ENCODE data around the gene PTPN13.

PTPN13 gene

GRCh38 chr4:86664959-86665358, 70.8 kb downstream of the PTPN13 start:
- H2BK120ac ChIP-seq (ENCODE audit: low read depth, low read length): no peak overlapping the region
- no peak overlapping the region for H2AK5ac ChIP-seq (ENCODE audit: low read depth, low read length)
- WGBS, 2 donors (ENCODE audit: extremely low coverage in 2 of 2, insufficient read length in 2 of 2, insufficient replicate concordance in 1 of 2): no CpG with 5 or more reads among the region's 1 CpG
- peaks cover 1 to 9% of the 10 kb centered on the region in 2 donors for H3K4me1 ChIP-seq (ENCODE audit: control insufficient read depth in 2 of 2, insufficient read depth in 1 of 2, low read depth in 1 of 2, low read length in 2 of 2)
- H3K4me3 ChIP-seq (ENCODE audit: low read length in 2 of 2): no peak overlapping the region
- peaks cover 2% of the 10 kb centered on the region for H3K79me1 ChIP-seq (ENCODE audit: low read depth, low read length)
- no peak overlapping the region for H3K23ac ChIP-seq (ENCODE audit: low read depth, low read length, poor library complexity)
- no peak overlapping the region for H3K27ac ChIP-seq (replicated peaks; ENCODE audit: low read length)
- no peak overlapping the region for H2AFZ ChIP-seq (ENCODE audit: low read length)
- no peak overlapping the region for H4K8ac ChIP-seq (ENCODE audit: low read depth, low read length)
- H3K4me2 ChIP-seq (ENCODE audit: insufficient read depth, low read length, poor library complexity, severe bottlenecking): no peak overlapping the region
- no peak overlapping the region for H2BK5ac ChIP-seq (ENCODE audit: low read length)
- no peaks in the 10 kb centered on the region for H3K27me3 ChIP-seq (ENCODE audit: control insufficient read depth in 3 of 3, insufficient read depth in 3 of 3, low read depth in 1 of 3, low read length in 3 of 3)
- no peak overlapping the region for H3K4ac ChIP-seq (ENCODE audit: low read length)
- no peak overlapping the region for H3K9ac ChIP-seq (ENCODE audit: low read depth, low read length, poor library complexity)
- no peak overlapping the region for H2BK15ac ChIP-seq (ENCODE audit: low read length)
- H3K36me3 ChIP-seq (replicated peaks in 1 of 2; ENCODE audit: control insufficient read depth in 2 of 2, insufficient read depth in 2 of 2, low read length in 2 of 2): peaks cover 2 to 3% of the 10 kb centered on the region in 2 donors
- no peak overlapping the region for H3K14ac ChIP-seq (ENCODE audit: low read length)
- DNase-seq (ENCODE audit: low spot score): no peak
- no peak overlapping the region for H3K18ac ChIP-seq (ENCODE audit: low read length)
- H3K9me3 ChIP-seq (replicated peaks in 1 of 2; ENCODE audit: control insufficient read depth in 2 of 2, insufficient read depth in 1 of 2, low read depth in 1 of 2, low read length in 2 of 2): no peaks in the 10 kb centered on the region
- H2BK12ac ChIP-seq (ENCODE audit: low read length): no peak overlapping the region
- H4K91ac ChIP-seq (ENCODE audit: low read depth, low read length, poor library complexity): no peak overlapping the region

- Histone ChIP-seq H2AFZ (ENCODE audit: low read length) (no peak overlapping the region), H4K91ac (ENCODE audit: low read depth, low read length, poor library complexity) (no peak overlapping the region), H2BK15ac (ENCODE audit: low read length) (no peak overlapping the region), H3K14ac (ENCODE audit: low read length) (no peak overlapping the region), H3K18ac (ENCODE audit: low read length) (no peak overlapping the region), H2AK5ac (ENCODE audit: low read depth, low read length) (no peak overlapping the region), H3K9me3 (replicated peaks in 1 of 2; ENCODE audit: control insufficient read depth in 2 of 2, insufficient read depth in 1 of 2, low read depth in 1 of 2, low read length in 2 of 2) (peaks cover 0 to 19% of the 10 kb centered on the region in 2 donors), H3K4me2 (ENCODE audit: insufficient read depth, low read length, poor library complexity, severe bottlenecking) (no peak overlapping the region), H3K9ac (ENCODE audit: low read depth, low read length, poor library complexity) (no peak overlapping the region), H4K8ac (ENCODE audit: low read depth, low read length) (no peak overlapping the region), H3K27me3 (ENCODE audit: control insufficient read depth in 3 of 3, insufficient read depth in 3 of 3, low read depth in 1 of 3, low read length in 3 of 3) (no peaks in the 10 kb centered on the region), H3K79me1 (ENCODE audit: low read depth, low read length) (peaks cover 4% of the 10 kb centered on the region), H2BK120ac (ENCODE audit: low read depth, low read length) (no peak overlapping the region), H2BK12ac (ENCODE audit: low read length) (no peak overlapping the region), H3K4me1 (ENCODE audit: control insufficient read depth in 2 of 2, insufficient read depth in 1 of 2, low read depth in 1 of 2, low read length in 2 of 2) (no peaks in the 10 kb centered on the region), H3K36me3 (replicated peaks in 1 of 2; ENCODE audit: control insufficient read depth in 2 of 2, insufficient read depth in 2 of 2, low read length in 2 of 2) (peaks cover 7 to 39% of the 10 kb centered on the region in 2 donors), H3K4me3 (ENCODE audit: low read length in 2 of 2) (no peak overlapping the region), H2BK5ac (ENCODE audit: low read length) (no peak overlapping the region), H3K27ac (replicated peaks; ENCODE audit: low read length) (no peak overlapping the region), H3K4ac (ENCODE audit: low read length) (no peak overlapping the region), H3K23ac (ENCODE audit: low read depth, low read length, poor library complexity) (no peak overlapping the region)
- WGBS, 2 donors (ENCODE audit: extremely low coverage in 2 of 2, insufficient read length in 2 of 2, insufficient replicate concordance in 1 of 2): no CpG with 5 or more reads among the region's 1 CpG
- no peak for DNase-seq (ENCODE audit: low spot score)
Measured at GRCh38 chr4:86670298-86670697, 76.2 kb downstream of the PTPN13 start.

GRCh38 chr4:86670756-86671155, 76.6 kb downstream of the PTPN13 start:
- WGBS, 2 donors (ENCODE audit: extremely low coverage in 2 of 2, insufficient read length in 2 of 2, insufficient replicate concordance in 1 of 2): no CpG with 5 or more reads among the region's 2 CpGs

GRCh38 chr4:86675548-86675947, 81.4 kb downstream of the PTPN13 start:
- Histone ChIP-seq H2BK12ac (ENCODE audit: low read length) (no peak overlapping the region), H3K14ac (ENCODE audit: low read length) (no peak overlapping the region), H2BK5ac (ENCODE audit: low read length) (no peak overlapping the region), H3K27ac (replicated peaks; ENCODE audit: low read length) (no peak overlapping the region), H2AFZ (ENCODE audit: low read length) (no peak overlapping the region), H3K23ac (ENCODE audit: low read depth, low read length, poor library complexity) (no peak overlapping the region), H3K36me3 (replicated peaks in 1 of 2; ENCODE audit: control insufficient read depth in 2 of 2, insufficient read depth in 2 of 2, low read length in 2 of 2) (peaks cover 5 to 80% of the 10 kb centered on the region in 2 donors), H3K9ac (ENCODE audit: low read depth, low read length, poor library complexity) (no peak overlapping the region), H2AK5ac (ENCODE audit: low read depth, low read length) (no peak overlapping the region), H3K79me1 (ENCODE audit: low read depth, low read length) (peaks cover 2% of the 10 kb centered on the region), H3K4ac (ENCODE audit: low read length) (no peak overlapping the region), H3K18ac (ENCODE audit: low read length) (no peak overlapping the region), H4K8ac (ENCODE audit: low read depth, low read length) (no peak overlapping the region), H3K4me3 (ENCODE audit: low read length in 2 of 2) (no peak overlapping the region), H3K4me2 (ENCODE audit: insufficient read depth, low read length, poor library complexity, severe bottlenecking) (no peak overlapping the region), H3K27me3 (ENCODE audit: control insufficient read depth in 3 of 3, insufficient read depth in 3 of 3, low read depth in 1 of 3, low read length in 3 of 3) (no peaks in the 10 kb centered on the region), H3K9me3 (replicated peaks in 1 of 2; ENCODE audit: control insufficient read depth in 2 of 2, insufficient read depth in 1 of 2, low read depth in 1 of 2, low read length in 2 of 2) (peaks cover 0 to 25% of the 10 kb centered on the region in 2 donors), H4K91ac (ENCODE audit: low read depth, low read length, poor library complexity) (no peak overlapping the region), H3K4me1 (ENCODE audit: control insufficient read depth in 2 of 2, insufficient read depth in 1 of 2, low read depth in 1 of 2, low read length in 2 of 2) (no peaks in the 10 kb centered on the region), H2BK120ac (ENCODE audit: low read depth, low read length) (no peak overlapping the region), H2BK15ac (ENCODE audit: low read length) (no peak overlapping the region)
- no CpG with 5 or more reads among the region's 1 CpG for WGBS, 2 donors (ENCODE audit: extremely low coverage in 2 of 2, insufficient read length in 2 of 2, insufficient replicate concordance in 1 of 2)
- DNase-seq (ENCODE audit: low spot score): no peak

More at GRCh38 chr4:86670756-86671155, 76.6 kb downstream of the PTPN13 start:
- no peak overlapping the region for H3K23ac ChIP-seq (ENCODE audit: low read depth, low read length, poor library complexity)
- no peak overlapping the region for H2BK15ac ChIP-seq (ENCODE audit: low read length)
- H3K18ac ChIP-seq (ENCODE audit: low read length): no peak overlapping the region
- H3K27me3 ChIP-seq (ENCODE audit: control insufficient read depth in 3 of 3, insufficient read depth in 3 of 3, low read depth in 1 of 3, low read length in 3 of 3): no peaks in the 10 kb centered on the region
- peaks cover 4% of the 10 kb centered on the region for H3K79me1 ChIP-seq (ENCODE audit: low read depth, low read length)
- no peak overlapping the region for H3K14ac ChIP-seq (ENCODE audit: low read length)
- H4K91ac ChIP-seq (ENCODE audit: low read depth, low read length, poor library complexity): no peak overlapping the region
- peaks cover 7 to 44% of the 10 kb centered on the region in 2 donors for H3K36me3 ChIP-seq (replicated peaks in 1 of 2; ENCODE audit: control insufficient read depth in 2 of 2, insufficient read depth in 2 of 2, low read length in 2 of 2)
- H3K27ac ChIP-seq (replicated peaks; ENCODE audit: low read length): no peak overlapping the region
- H3K4ac ChIP-seq (ENCODE audit: low read length): no peak overlapping the region
- no peak overlapping the region for H4K8ac ChIP-seq (ENCODE audit: low read depth, low read length)
- H2BK5ac ChIP-seq (ENCODE audit: low read length): no peak overlapping the region
- H2BK120ac ChIP-seq (ENCODE audit: low read depth, low read length): no peak overlapping the region
- H3K9ac ChIP-seq (ENCODE audit: low read depth, low read length, poor library complexity): no peak overlapping the region
- DNase-seq (ENCODE audit: low spot score): no peak
- no peak overlapping the region for H3K4me2 ChIP-seq (ENCODE audit: insufficient read depth, low read length, poor library complexity, severe bottlenecking)
- no peak overlapping the region for H2BK12ac ChIP-seq (ENCODE audit: low read length)
- H2AK5ac ChIP-seq (ENCODE audit: low read depth, low read length): no peak overlapping the region
- H3K9me3 ChIP-seq (replicated peaks in 1 of 2; ENCODE audit: control insufficient read depth in 2 of 2, insufficient read depth in 1 of 2, low read depth in 1 of 2, low read length in 2 of 2): peaks cover 0 to 19% of the 10 kb centered on the region in 2 donors
- H3K4me1 ChIP-seq (ENCODE audit: control insufficient read depth in 2 of 2, insufficient read depth in 1 of 2, low read depth in 1 of 2, low read length in 2 of 2): no peaks in the 10 kb centered on the region
- no peak overlapping the region for H3K4me3 ChIP-seq (ENCODE audit: low read length in 2 of 2)
- H2AFZ ChIP-seq (ENCODE audit: low read length): no peak overlapping the region

All from neuronal stem cell (in vitro differentiated cells).